Mucosa of rectum (tissue), 2 donors: ENCODE data around the gene ST7.

Source experiments
- H3K27ac ChIP-seq, 2 donors: one replicate each; pipeline ENCODE4 v1.7.0; 2013; ENCODE audit warnings: inconsistent platforms in 2 of 2, low read depth in 2 of 2, low read length in 2 of 2
- H3K27me3 ChIP-seq, 2 donors: one replicate each; pipeline ENCODE4 v1.7.0; 2013; ENCODE audit warnings: low read length in 2 of 2; ENCODE audit not compliant: control insufficient read depth in 2 of 2, insufficient read depth in 2 of 2
- H3K36me3 ChIP-seq, 2 donors: one replicate each; pipeline ENCODE4 v1.7.0; 2013; ENCODE audit warnings: low read length in 2 of 2; ENCODE audit not compliant: control insufficient read depth in 2 of 2, insufficient read depth in 2 of 2
- H3K4me1 ChIP-seq, 2 donors: one replicate each; pipeline ENCODE4 v1.7.0; 2013; ENCODE audit warnings: low read length in 2 of 2, mild to moderate bottlenecking in 1 of 2; ENCODE audit not compliant: control insufficient read depth in 2 of 2, insufficient read depth in 2 of 2
- H3K4me3 ChIP-seq, 2 donors: one replicate each; pipeline ENCODE4 v1.7.0; 2013; ENCODE audit warnings: low read length in 2 of 2
- H3K9ac ChIP-seq, 2 donors: one replicate each; pipeline ENCODE4 v1.7.0; 2013; ENCODE audit warnings: low read length in 2 of 2, low read depth in 1 of 2, mild to moderate bottlenecking in 1 of 2
- H3K9me3 ChIP-seq, 2 donors: one replicate each; pipeline ENCODE4 v1.7.0; 2013; ENCODE audit warnings: low read length in 2 of 2; ENCODE audit not compliant: control insufficient read depth in 2 of 2
- donor health status: healthy.
- donor health status: Normal muscosa, but diverticular disease.

ST7 gene

GRCh38 chr7:117152213-117153007 lies 199.1 kb downstream of the ST7 start:
- Histone ChIP-seq H3K9me3 (no peaks in the 10 kb centered on the region), H3K4me3 (no peak overlapping the region), H3K4me1 (no peaks in the 10 kb centered on the region), H3K27me3 (no peaks in the 10 kb centered on the region), H3K36me3 (no peaks in the 10 kb centered on the region), H3K9ac (no peak overlapping the region), H3K27ac (no peak overlapping the region)

- Histone ChIP-seq H3K27me3 (no peaks in the 10 kb centered on the region), H3K4me3 (no peak overlapping the region), H3K9ac (no peak overlapping the region), H3K4me1 (no peaks in the 10 kb centered on the region), H3K27ac (no peak overlapping the region), H3K36me3 (no peaks in the 10 kb centered on the region), H3K9me3 (no peaks in the 10 kb centered on the region)
Measured at GRCh38 chr7:117153016-117153545, 199.8 kb downstream of the ST7 start.

GRCh38 chr7:117154721-117155120 lies 201.4 kb downstream of the ST7 start:
- Histone ChIP-seq H3K36me3 (no peaks in the 10 kb centered on the region), H3K27me3 (no peaks in the 10 kb centered on the region), H3K9me3 (no peaks in the 10 kb centered on the region), H3K4me3 (no peak overlapping the region), H3K4me1 (no peaks in the 10 kb centered on the region), H3K9ac (no peak overlapping the region), H3K27ac (no peak overlapping the region)

- H3K27me3 ChIP-seq, result no peaks in the 10 kb centered on the region
- no peak overlapping the region for H3K27ac ChIP-seq
- no peaks in the 10 kb centered on the region for H3K9me3 ChIP-seq
- H3K36me3 ChIP-seq, result no peaks in the 10 kb centered on the region
- H3K4me1 ChIP-seq, result no peaks in the 10 kb centered on the region
- no peak overlapping the region for H3K9ac ChIP-seq
- H3K4me3 ChIP-seq, result no peak overlapping the region
Measured at GRCh38 chr7:117155694-117156093, 202.4 kb downstream of the ST7 start.

- Histone ChIP-seq H3K27me3 (no peaks in the 10 kb centered on the region), H3K9ac (no peak overlapping the region), H3K36me3 (no peaks in the 10 kb centered on the region), H3K27ac (no peak overlapping the region), H3K4me3 (no peak overlapping the region), H3K4me1 (no peaks in the 10 kb centered on the region), H3K9me3 (no peaks in the 10 kb centered on the region)
Measured at GRCh38 chr7:117157241-117158209, 204.2 kb downstream of the ST7 start.

- Histone ChIP-seq H3K27me3 (no peaks in the 10 kb centered on the region), H3K9ac (no peak overlapping the region), H3K4me3 (no peak overlapping the region), H3K36me3 (no peaks in the 10 kb centered on the region), H3K4me1 (no peaks in the 10 kb centered on the region), H3K27ac (no peak overlapping the region), H3K9me3 (no peaks in the 10 kb centered on the region)
Measured at GRCh38 chr7:117158941-117159697, 205.8 kb downstream of the ST7 start.

- Histone ChIP-seq H3K9ac (no peak overlapping the region), H3K36me3 (no peaks in the 10 kb centered on the region), H3K9me3 (no peaks in the 10 kb centered on the region), H3K27ac (no peak overlapping the region), H3K27me3 (no peaks in the 10 kb centered on the region), H3K4me3 (no peak overlapping the region), H3K4me1 (no peaks in the 10 kb centered on the region)
Measured at GRCh38 chr7:117163101-117163500, 209.8 kb downstream of the ST7 start.

- no peak overlapping the region for H3K4me3 ChIP-seq
- no peak overlapping the region for H3K27ac ChIP-seq
- H3K9ac ChIP-seq, result no peak overlapping the region
- H3K9me3 ChIP-seq, result no peaks in the 10 kb centered on the region
- no peaks in the 10 kb centered on the region for H3K27me3 ChIP-seq
- H3K4me1 ChIP-seq, result no peaks in the 10 kb centered on the region
- H3K36me3 ChIP-seq, result no peaks in the 10 kb centered on the region
Measured at GRCh38 chr7:117164620-117165019, 211.3 kb downstream of the ST7 start.

GRCh38 chr7:117165656-117166055 lies 212.4 kb downstream of the ST7 start:
- H3K27me3 ChIP-seq, result no peaks in the 10 kb centered on the region
- no peak overlapping the region for H3K9ac ChIP-seq
- no peak overlapping the region for H3K4me3 ChIP-seq
- no peaks in the 10 kb centered on the region for H3K4me1 ChIP-seq
- no peaks in the 10 kb centered on the region for H3K36me3 ChIP-seq
- no peaks in the 10 kb centered on the region for H3K9me3 ChIP-seq
- H3K27ac ChIP-seq, result no peak overlapping the region
